DMS79 (cell line): ENCODE data around the gene SUV39H2.
"Not testable (repeated sequence)": the region's sequence is repeated elsewhere in the genome, so short reads cannot be mapped to it uniquely, and the experiment has no call there.

Experiments used
- DNase-seq: peaks from one replicate; lab custom pipeline; 2025; lab: John Stamatoyannopoulos, UW

The SUV39H2 gene

GRCh38 chr10:14875941-14876340 is 2.7 kb upstream of the SUV39H2 start:
- no peak for DNase-seq

GRCh38 chr10:14876764-14877163 is 1.9 kb upstream of the SUV39H2 start:
- DNase-seq = no peak

- DNase-seq = no peak
Measured at GRCh38 chr10:14879124-14879927, 660 bp downstream of the SUV39H2 start.

GRCh38 chr10:14879928-14880193 is 1.2 kb downstream of the SUV39H2 start:
- DNase-seq = no peak

- DNase-seq = no peak
Measured at GRCh38 chr10:14880229-14880628, 1.6 kb downstream of the SUV39H2 start.

GRCh38 chr10:14884082-14884481 is 5.4 kb downstream of the SUV39H2 start:
- no peak for DNase-seq

- no peak for DNase-seq
Measured at GRCh38 chr10:14889318-14889717, 10.7 kb downstream of the SUV39H2 start.

GRCh38 chr10:14891151-14891550 is 12.5 kb downstream of the SUV39H2 start:
- DNase-seq = no peak

GRCh38 chr10:14904316-14904732 is 25.7 kb downstream of the SUV39H2 start:
- DNase-seq = no peak

GRCh38 chr10:14904864-14905263 is 26.2 kb downstream of the SUV39H2 start:
- no peak for DNase-seq

- no peak for DNase-seq
Measured at GRCh38 chr10:14905890-14906289, 27.2 kb downstream of the SUV39H2 start.

- no peak for DNase-seq
Measured at GRCh38 chr10:14906765-14907164, 28.1 kb downstream of the SUV39H2 start.

GRCh38 chr10:14907591-14907990 is 28.9 kb downstream of the SUV39H2 start:
- DNase-seq = not testable (repeated sequence)

GRCh38 chr10:14909101-14909500 is 30.4 kb downstream of the SUV39H2 start:
- DNase-seq = no peak

- no peak for DNase-seq
Measured at GRCh38 chr10:14910953-14911352, 32.3 kb downstream of the SUV39H2 start.

GRCh38 chr10:14911801-14912200 is 33.1 kb downstream of the SUV39H2 start:
- DNase-seq = no peak

- no peak for DNase-seq
Measured at GRCh38 chr10:14916600-14916999, 37.9 kb downstream of the SUV39H2 start.

- DNase-seq = no peak
Measured at GRCh38 chr10:14917827-14918226, 39.2 kb downstream of the SUV39H2 start.

- DNase-seq = no peak
Measured at GRCh38 chr10:14918964-14919363, 40.3 kb downstream of the SUV39H2 start.

GRCh38 chr10:14924013-14924412 is 45.3 kb downstream of the SUV39H2 start:
- DNase-seq = no peak

GRCh38 chr10:14925268-14925667 is 46.6 kb downstream of the SUV39H2 start:
- DNase-seq = no peak

- no peak for DNase-seq
Measured at GRCh38 chr10:14926061-14926470, 47.4 kb downstream of the SUV39H2 start.

- DNase-seq = no peak
Measured at GRCh38 chr10:14926722-14927416, 48.2 kb downstream of the SUV39H2 start.

GRCh38 chr10:14930610-14931009 is 51.9 kb downstream of the SUV39H2 start:
- DNase-seq = no peak
